Activated CD4-positive, alpha-beta T cell treated with anti-CD3 and anti-CD28 coated beads, Interleukin-2, amount 10 ng/mL, durations not matched to agents 7 days and 5 days (primary cell): ENCODE results near the gene FAM83D. TPM values are rescaled to one million over a fixed set of nuclear protein-coding genes. Genes with fewer than 3 reads are reported as not detected.

Source experiments
- CTCF ChIA-PET: fragments of 350-600 bp; sonication (Branson Sonifier 250); formaldehyde crosslinking; loops from one replicate; lab custom pipeline; 2021; ENCODE audit warnings: antibody characterized with exemption; lab: Charles Lee
- POLR2A ChIA-PET: fragments of 350-600 bp; sonication (Branson Sonifier 250); formaldehyde crosslinking; loops from one replicate; lab custom pipeline; 2021; ENCODE audit warnings: antibody characterized with exemption; lab: Charles Lee
- DNase-seq: peaks from one replicate; pipeline ENCODE4 v3.0.0-alpha.2; 2020
- H3K27ac Mint-ChIP-seq: one replicate; pipeline ENCODE4 v1.8.0; 2021; ENCODE audit warnings: mild to moderate bottlenecking, moderate library complexity, mixed read lengths
- H3K27me3 Mint-ChIP-seq: one replicate; pipeline ENCODE4 v1.8.0; 2021; ENCODE audit warnings: mixed read lengths
- H3K36me3 Mint-ChIP-seq: one replicate; pipeline ENCODE4 v1.8.0; 2021; ENCODE audit warnings: low read depth, mixed read lengths
- H3K4me1 Mint-ChIP-seq: one replicate; pipeline ENCODE4 v1.8.0; 2021; ENCODE audit warnings: mixed read lengths
- H3K4me3 Mint-ChIP-seq: one replicate; pipeline ENCODE4 v1.8.0; 2021; ENCODE audit warnings: mild to moderate bottlenecking, moderate library complexity, mixed read lengths
- H3K9me3 Mint-ChIP-seq: one replicate; pipeline ENCODE4 v1.8.0; 2021; ENCODE audit warnings: mixed read lengths
- total RNA-seq, 2 experiments: library from RNA; stranded (reverse); gene quantifications; one replicate each; pipeline ENCODE4 v1.2.3, GENCODE V29; 2021

Gene FAM83D
- total RNA-seq, 2 experiments from 2014 or later, result 22.5 to 22.6 TPM

GRCh38 chr20:38999965-39000910 lies 74.0 kb downstream of the FAM83D start:
- no peak overlapping the region for H3K27ac Mint-ChIP-seq
- CTCF ChIA-PET, result interaction anchor here (1.1 to 1.6 kb wide), 3 partner anchors 9 to 37 kb away, joined by 3 to 7 read pairs (median 4); no protein-coding TSS in a partner anchor
- peaks cover 29% of the 10 kb centered on the region for H3K4me1 Mint-ChIP-seq
- no peak for DNase-seq
- H3K36me3 Mint-ChIP-seq, result peaks cover 43% of the 10 kb centered on the region
- POLR2A ChIA-PET, result no interaction called here
- H3K9me3 Mint-ChIP-seq, result no peaks in the 10 kb centered on the region
- no peak overlapping the region for H3K4me3 Mint-ChIP-seq
- H3K27me3 Mint-ChIP-seq, result no peaks in the 10 kb centered on the region

Other genes starting within 250 kb of the FAM83D start
- not detected for gene SLC32A1, start 201.9 kb upstream of the FAM83D start, total RNA-seq
- 1 to 10 TPM; 7.8 to 8.1 TPM for gene ACTR5, start 178.0 kb upstream of the FAM83D start, total RNA-seq
- 10 to 100 TPM; 63.6 to 67.4 TPM for gene PPP1R16B, start 120.7 kb upstream of the FAM83D start, total RNA-seq
- gene DHX35, start 35.9 kb downstream of the FAM83D start, total RNA-seq, result 10 to 100 TPM in 1 of 2 experiments, 1 to 10 TPM in 1; 8.8 to 10.3 TPM